ENCODE data around the gene RYR3. TPM values are rescaled to one million over a fixed set of nuclear protein-coding genes. Genes with fewer than 3 reads are reported as not detected.
A peak's percentile ranks its signal among the peaks of the same experiment; 100 is the strongest.

RYR3 gene
- total and polyA plus RNA-seq, 7 donors: 2.5 to 159 (median 24.0) TPM

DNA sequence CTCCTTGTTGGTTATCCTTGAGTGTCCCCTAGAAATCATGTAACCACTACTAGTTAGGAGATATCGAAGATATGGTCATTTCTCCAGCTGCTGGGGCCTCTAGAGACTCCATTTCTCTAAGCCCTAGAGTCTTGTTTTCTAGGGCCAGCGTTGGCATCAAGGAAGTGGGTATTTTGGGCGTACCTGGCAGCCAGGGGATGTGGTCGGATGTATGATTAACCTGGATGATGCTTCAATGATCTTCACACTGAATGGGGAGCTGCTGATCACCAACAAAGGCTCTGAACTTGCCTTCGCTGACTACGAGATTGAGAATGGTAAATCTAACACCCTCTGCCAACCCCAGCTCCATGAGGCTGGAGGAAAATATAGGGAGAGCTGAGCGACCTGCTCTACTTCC, 325.5 kb downstream of the RYR3 start:
- ATAC-seq (no peak), DNase-seq (no peak)
- Histone ChIP-seq H3K4me3 (no peak overlapping the region), H3K4me1 (peaks cover 3% of the 10 kb centered on the region), H3K27ac (no peak overlapping the region), H3K36me3 (ENCODE audit: insufficient read depth in 1 of 2, low read depth in 1 of 2) (peaks cover 0 to 40% of the 10 kb centered on the region in 2 donors), H3K9me3 (no peaks in the 10 kb centered on the region), H3K27me3 (ENCODE audit: insufficient read depth in 3 of 3, low read length in 2 of 3) (no peaks in the 10 kb centered on the region)
- 79 to 88% (median 84%) methylated on average over 7 of the region's 7 CpGs for WGBS, 3 donors
- intact Hi-C loops (cut with DNase I): no loop called here
- TF ChIP-seq, protein P1, sequence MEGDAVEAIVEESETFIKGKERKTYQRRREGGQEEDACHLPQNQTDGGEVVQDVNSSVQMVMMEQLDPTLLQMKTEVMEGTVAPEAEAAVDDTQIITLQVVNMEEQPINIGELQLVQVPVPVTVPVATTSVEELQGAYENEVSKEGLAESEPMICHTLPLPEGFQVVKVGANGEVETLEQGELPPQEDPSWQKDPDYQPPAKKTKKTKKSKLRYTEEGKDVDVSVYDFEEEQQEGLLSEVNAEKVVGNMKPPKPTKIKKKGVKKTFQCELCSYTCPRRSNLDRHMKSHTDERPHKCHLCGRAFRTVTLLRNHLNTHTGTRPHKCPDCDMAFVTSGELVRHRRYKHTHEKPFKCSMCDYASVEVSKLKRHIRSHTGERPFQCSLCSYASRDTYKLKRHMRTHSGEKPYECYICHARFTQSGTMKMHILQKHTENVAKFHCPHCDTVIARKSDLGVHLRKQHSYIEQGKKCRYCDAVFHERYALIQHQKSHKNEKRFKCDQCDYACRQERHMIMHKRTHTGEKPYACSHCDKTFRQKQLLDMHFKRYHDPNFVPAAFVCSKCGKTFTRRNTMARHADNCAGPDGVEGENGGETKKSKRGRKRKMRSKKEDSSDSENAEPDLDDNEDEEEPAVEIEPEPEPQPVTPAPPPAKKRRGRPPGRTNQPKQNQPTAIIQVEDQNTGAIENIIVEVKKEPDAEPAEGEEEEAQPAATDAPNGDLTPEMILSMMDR (IDR thresholded peaks at IDR 0.05): no peak

DNA sequence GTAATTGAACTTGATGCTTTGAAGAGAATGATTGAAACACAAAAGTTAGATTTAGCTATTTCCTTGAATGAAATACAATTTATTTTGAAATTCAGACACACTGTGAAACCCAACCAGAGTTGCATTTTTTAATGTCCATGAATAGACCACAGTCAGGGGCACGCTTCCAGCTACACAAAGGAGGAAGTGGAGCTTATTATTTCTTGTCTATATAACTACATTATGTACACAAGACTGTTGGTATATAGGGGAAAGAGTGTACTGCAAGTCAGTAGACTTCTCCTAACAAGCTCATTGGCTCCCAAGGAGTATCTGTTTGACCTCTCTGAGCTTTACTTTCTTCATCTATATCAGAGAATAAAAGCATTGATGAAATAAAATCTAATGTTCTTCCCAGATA, 326.2 kb downstream of the RYR3 start:
- H3K9me3 ChIP-seq: no peaks in the 10 kb centered on the region
- H3K4me3 ChIP-seq: no peak overlapping the region
- H3K36me3 ChIP-seq (ENCODE audit: insufficient read depth in 1 of 2, low read depth in 1 of 2): peaks cover 0 to 32% of the 10 kb centered on the region in 2 donors
- DNase-seq (no peak), ATAC-seq (no peak)
- TF ChIP-seq, protein P1 (IDR thresholded peaks at IDR 0.05): no peak
- peaks cover 3% of the 10 kb centered on the region for H3K4me1 ChIP-seq
- intact Hi-C loops (cut with DNase I): no loop called here
- 71 to 84% (median 72%) methylated on average over 1 of the region's 1 CpG for WGBS, 3 donors
- H3K27ac ChIP-seq: no peak overlapping the region
- no peaks in the 10 kb centered on the region for H3K27me3 ChIP-seq (ENCODE audit: insufficient read depth in 3 of 3, low read length in 2 of 3)

DNA sequence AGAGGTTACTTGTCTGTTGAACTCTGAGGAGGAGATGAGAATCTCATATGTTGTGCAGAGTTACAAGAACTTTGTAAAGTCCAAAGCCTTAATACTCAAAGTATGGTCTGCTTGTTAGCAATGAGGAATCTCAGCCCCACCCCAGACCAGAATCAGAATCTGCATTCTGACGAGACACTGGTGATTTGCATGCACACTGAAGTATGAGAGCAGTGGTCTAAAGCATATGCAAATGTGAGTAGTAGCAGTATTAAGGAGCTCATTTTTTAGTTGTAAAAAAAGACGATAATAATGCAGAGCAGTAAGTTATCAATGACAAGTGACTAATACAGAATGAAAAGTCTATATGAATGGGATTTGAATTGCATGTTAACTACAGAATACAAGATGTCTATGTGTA, 327.7 kb downstream of the RYR3 start:
- H3K9me3 ChIP-seq: no peaks in the 10 kb centered on the region
- H3K27me3 ChIP-seq (ENCODE audit: insufficient read depth in 3 of 3, low read length in 2 of 3): no peaks in the 10 kb centered on the region
- 84 to 91% (median 86%) methylated on average over 2 of the region's 2 CpGs for WGBS, 3 donors
- H3K4me3 ChIP-seq: no peak overlapping the region
- DNase-seq (no peak), ATAC-seq (no peak)
- H3K4me1 ChIP-seq: peaks cover 3% of the 10 kb centered on the region
- TF ChIP-seq, protein P1 (IDR thresholded peaks at IDR 0.05): no peak
- no peak overlapping the region for H3K27ac ChIP-seq
- peaks cover 0 to 30% of the 10 kb centered on the region in 2 donors for H3K36me3 ChIP-seq (ENCODE audit: insufficient read depth in 1 of 2, low read depth in 1 of 2)
- intact Hi-C loops (cut with DNase I): no loop called here

DNA sequence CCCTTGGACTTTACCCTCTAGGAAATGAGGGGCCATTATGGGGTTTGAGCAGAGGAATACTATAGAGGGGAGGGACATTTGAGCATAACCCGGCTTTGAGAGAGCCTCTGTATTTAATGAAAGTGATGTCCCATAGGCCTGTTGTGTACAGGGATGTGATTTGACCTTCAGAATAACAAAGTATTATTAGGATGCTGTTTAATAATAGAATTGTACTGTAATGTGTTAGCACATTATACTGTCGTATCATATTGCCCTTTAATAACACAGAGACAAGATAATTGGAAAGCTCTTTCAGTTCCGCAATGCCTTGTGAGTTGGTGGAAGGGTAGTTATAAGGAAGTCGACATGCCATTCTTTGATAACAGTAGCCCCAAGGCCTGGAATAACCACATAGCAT, 328.3 kb downstream of the RYR3 start:
- peaks cover 0 to 29% of the 10 kb centered on the region in 2 donors for H3K36me3 ChIP-seq (ENCODE audit: insufficient read depth in 1 of 2, low read depth in 1 of 2)
- intact Hi-C loops (cut with DNase I): no loop called here
- H3K27ac ChIP-seq: peak overlapping the region; percentile 33
- no peak for DNase-seq
- peaks cover 3% of the 10 kb centered on the region for H3K4me1 ChIP-seq
- H3K27me3 ChIP-seq (ENCODE audit: insufficient read depth in 3 of 3, low read length in 2 of 3): no peaks in the 10 kb centered on the region
- WGBS, 3 donors: 67 to 76% (median 73%) methylated on average over 4 of the region's 4 CpGs
- ATAC-seq: peak; percentile 25 to 78 (median 56)
- no peaks in the 10 kb centered on the region for H3K9me3 ChIP-seq
- TF ChIP-seq, protein P1 (IDR thresholded peaks at IDR 0.05): no peak
- no peak overlapping the region for H3K4me3 ChIP-seq

DNA sequence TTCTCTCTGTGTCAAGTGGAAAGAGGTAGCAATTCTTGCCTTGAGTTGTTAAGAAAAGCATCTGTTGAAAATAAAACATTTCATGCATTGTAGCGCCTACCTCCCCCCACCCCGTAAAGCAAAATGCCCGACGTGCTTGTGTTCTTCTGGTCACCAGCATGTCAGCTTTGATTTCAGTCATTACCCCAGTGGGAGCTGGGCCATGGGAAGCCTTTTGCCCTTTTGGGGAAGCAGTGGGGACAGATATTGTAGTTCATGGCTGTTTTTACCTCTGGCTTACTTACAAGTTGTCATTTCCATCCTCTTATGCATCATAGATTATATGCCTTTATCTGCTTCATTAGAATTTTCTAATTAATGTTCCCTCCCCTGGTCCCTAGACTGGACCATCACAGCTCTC, 328.7 kb downstream of the RYR3 start:
- intact Hi-C loops (cut with DNase I): no loop called here

More for the DNA sequence above, 328.7 kb downstream of the RYR3 start:
- ATAC-seq (no peak), DNase-seq (no peak)
- H3K4me3 ChIP-seq: no peak overlapping the region
- no peaks in the 10 kb centered on the region for H3K27me3 ChIP-seq (ENCODE audit: insufficient read depth in 3 of 3, low read length in 2 of 3)
- H3K27ac ChIP-seq: peak overlapping the region; percentile 33
- TF ChIP-seq, protein P1 (IDR thresholded peaks at IDR 0.05): no peak
- no peaks in the 10 kb centered on the region for H3K9me3 ChIP-seq
- H3K4me1 ChIP-seq: peaks cover 3% of the 10 kb centered on the region
- H3K36me3 ChIP-seq (ENCODE audit: insufficient read depth in 1 of 2, low read depth in 1 of 2): peaks cover 0 to 25% of the 10 kb centered on the region in 2 donors
- 56 to 80% (median 77%) methylated on average over 4 of the region's 4 CpGs for WGBS, 3 donors

Data from psoas muscle (tissue), 8 donors.